Stimulated activated naive CD4-positive, alpha-beta T cell (primary cell): ENCODE data around the gene TBCB.
"Not testable (repeated sequence)": the region's sequence is repeated elsewhere in the genome, so short reads cannot be mapped to it uniquely, and the experiment has no call there.

ENCODE experiments used
- DNase-seq, 6 experiments: peaks; one replicate each; lab custom pipeline; 2025; lab: John Stamatoyannopoulos, UW

TBCB gene

DNA sequence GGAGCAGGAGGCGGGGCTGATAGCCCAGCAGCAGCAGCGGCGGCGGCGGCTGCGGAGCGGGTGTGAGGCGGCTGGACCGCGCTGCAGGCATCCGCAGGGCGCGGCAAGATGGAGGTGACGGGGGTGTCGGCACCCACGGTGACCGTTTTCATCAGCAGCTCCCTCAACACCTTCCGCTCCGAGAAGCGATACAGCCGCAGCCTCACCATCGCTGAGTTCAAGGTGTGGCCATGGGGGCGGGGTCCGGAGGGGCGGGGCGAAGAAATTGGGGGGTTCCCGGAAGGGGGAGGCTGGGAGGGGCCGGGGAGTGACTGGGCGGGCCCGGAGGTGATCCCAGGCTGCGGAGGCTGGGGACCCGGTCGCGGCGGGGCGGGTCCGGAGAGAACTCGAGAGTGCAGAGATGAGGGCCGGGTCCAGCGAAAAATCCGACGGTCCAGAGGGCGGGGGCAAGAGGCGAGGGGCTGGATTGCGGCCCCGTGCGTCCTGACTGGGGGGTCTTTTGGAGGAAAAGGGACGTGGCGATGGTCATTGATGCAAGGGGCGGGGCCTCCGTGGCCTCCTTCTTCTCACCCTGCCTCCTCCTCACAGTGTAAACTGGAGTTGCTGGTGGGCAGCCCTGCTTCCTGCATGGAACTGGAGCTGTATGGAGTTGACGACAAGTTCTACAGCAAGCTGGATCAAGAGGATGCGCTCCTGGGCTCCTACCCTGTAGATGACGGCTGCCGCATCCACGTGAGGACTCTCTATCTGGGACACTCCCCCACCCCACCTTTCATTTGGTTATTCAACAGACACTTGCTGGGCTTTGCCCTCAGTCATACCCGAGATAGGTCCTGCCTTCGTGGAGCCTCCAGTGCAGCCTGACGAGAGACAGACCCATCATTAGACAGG is at the start of gene TBCB:
Gene TBCB, plus strand, starts transcription at position 16 of the 891 bp plus-strand sequence. Its CDS starts 93 bp downstream, at position 109.
- DNase-seq: peak in 4 of 6 experiments; percentile 91 to 99 (median 94)

DNA sequence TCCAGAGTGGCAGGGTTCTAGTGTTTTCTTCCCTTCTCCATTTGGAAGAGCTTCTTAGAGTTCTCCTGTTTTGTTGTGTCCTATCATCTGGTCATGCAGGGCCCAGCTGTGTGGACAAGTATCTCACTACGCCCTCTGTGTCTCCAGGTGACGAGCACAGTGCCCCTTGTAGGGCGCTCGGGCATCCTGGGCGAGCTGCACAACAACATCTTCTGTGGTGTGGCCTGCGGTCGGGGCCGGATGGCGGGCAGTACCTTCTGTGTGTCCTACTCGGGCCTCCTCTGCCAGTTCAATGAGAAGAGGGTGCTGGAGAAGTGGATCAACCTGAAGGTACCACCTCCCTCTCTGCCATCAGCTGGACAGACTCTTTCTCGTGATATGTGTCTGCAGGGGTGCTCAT is 47.6 kb upstream of the TBCB start:
- DNase-seq: no peak

- DNase-seq: not testable (repeated sequence)
Measured at GRCh38 chr19:36068810-36069499, 46.3 kb upstream of the TBCB start.

- DNase-seq: no peak
Measured at GRCh38 chr19:36072081-36072480, 43.2 kb upstream of the TBCB start.

- DNase-seq: no peak
Measured at GRCh38 chr19:36073121-36073876, 42.0 kb upstream of the TBCB start.

DNA sequence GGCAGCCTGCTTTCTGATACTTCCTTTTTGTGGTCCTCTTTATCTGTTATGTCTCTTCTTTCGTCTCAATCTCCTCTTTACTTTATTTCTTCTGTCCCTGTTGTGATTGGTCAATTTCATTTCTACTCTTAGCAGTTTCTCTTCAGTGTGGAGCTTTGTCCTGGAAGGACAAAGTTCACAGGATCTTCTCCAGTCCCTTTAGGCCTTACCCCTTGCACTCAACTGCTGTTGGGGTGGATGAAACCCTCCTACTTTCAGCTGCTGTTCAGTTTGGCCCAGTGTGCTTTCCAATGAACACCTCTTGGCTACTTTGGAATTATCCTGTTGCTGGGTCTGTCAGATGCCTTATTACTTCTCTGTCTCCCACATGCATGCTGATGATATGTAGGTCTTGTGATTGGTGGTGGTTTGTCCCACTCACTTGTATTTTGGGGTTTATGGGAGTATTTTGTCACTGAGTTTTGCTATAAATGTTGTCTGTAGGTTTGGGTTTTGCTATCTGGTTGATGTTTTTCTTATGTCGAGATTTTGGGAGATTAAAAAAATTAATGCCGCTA is 35.8 kb upstream of the TBCB start:
- no peak for DNase-seq

- no peak for DNase-seq
Measured at GRCh38 chr19:36081385-36081784, 33.9 kb upstream of the TBCB start.

DNA sequence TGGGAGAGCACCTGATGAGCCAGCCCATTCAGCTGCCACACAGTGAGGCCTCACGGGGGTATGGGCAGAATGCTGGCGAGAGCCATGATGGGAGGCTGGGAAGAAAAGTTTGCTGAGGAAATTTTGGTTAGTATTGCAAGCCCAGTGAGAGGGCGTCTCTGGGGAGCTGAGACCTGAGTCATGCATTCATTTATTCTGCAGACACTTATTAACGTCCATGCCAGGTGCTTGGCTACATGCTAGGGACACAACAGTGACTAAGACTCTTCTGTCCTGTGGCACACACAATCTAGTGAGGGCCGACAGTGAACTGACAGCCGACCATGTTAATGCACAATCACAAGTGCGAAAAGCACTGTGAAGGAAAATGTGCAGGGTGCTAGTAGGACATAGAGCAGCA is 33.4 kb upstream of the TBCB start:
- DNase-seq: no peak

- DNase-seq: no peak
Measured at GRCh38 chr19:36082916-36083315, 32.4 kb upstream of the TBCB start.

DNA sequence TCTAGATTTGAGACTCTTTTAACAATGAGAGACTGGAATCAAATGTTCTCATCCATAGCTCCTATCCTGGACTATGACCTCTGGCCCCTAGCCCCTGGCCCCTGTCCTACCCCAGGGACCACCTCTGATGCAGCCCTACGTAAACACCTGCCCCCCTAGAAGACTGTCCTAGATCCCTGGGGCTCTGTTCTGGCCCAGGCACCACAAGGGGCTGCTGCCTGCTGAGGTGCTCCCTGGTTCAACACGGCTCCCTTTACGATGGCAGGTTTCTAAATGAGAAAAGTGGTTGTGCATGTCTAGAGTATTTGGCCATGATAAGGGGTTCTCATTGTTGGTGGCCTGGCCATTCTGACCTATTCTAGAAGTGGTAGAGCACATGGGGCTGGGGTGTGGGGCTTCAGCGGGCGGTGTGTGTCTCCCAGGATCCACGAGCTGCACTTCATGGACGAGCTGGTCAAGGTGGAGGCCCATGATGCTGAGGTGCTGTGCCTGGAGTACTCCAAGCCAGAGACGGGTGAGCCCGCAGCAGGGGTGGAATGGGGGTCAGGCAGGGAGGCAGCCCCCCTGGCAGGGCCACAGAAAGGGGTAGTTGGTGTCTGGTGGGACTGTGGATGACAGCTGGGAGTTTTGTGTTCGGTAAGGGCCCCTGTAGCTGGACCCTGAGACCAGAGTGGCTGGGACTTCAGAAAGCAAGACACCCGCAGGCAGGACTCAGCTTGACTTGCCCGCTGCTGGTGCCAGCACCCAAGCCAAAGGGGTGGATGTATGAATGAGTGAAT is 30.8 kb upstream of the TBCB start:
- DNase-seq: no peak

DNA sequence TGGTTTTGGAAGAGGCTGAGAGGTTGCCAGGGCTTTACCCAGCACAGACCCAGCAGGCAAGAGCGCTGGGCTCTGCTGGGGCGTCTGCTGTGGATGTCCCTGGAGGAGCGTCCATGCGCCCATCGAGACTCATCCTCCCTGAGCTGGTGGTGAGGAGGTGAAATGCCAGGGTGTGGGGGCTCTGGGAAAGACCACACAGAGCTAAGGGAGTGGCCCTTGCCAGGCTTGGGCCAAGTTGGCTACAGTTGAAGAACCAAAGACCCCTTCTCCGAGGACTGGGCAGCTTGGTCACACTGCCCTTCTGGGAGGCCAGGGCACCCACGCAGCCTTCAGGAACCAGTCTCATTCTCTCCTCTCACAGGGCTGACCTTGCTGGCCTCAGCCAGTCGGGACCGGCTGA is 28.9 kb upstream of the TBCB start:
- DNase-seq: no peak

DNA sequence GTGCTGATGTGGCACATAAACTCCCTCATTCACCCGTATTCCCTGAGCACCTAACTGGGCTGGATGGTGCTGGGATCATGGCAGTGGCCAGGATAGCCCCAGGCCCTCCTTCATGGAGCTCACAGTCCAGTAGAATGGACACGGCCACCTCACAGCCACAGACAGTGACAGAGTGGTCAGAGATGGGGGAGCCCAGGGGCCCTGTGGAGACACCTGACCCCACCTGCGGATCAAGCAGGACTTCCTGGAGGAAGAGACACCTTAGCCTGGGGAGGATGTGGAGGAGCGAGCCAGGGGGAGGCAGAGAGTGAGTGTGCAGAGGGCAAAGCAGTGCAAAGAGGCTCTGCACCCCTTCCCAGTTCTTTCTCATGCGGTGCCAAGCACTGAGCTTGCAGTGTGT is 25.4 kb upstream of the TBCB start:
- no peak for DNase-seq

DNA sequence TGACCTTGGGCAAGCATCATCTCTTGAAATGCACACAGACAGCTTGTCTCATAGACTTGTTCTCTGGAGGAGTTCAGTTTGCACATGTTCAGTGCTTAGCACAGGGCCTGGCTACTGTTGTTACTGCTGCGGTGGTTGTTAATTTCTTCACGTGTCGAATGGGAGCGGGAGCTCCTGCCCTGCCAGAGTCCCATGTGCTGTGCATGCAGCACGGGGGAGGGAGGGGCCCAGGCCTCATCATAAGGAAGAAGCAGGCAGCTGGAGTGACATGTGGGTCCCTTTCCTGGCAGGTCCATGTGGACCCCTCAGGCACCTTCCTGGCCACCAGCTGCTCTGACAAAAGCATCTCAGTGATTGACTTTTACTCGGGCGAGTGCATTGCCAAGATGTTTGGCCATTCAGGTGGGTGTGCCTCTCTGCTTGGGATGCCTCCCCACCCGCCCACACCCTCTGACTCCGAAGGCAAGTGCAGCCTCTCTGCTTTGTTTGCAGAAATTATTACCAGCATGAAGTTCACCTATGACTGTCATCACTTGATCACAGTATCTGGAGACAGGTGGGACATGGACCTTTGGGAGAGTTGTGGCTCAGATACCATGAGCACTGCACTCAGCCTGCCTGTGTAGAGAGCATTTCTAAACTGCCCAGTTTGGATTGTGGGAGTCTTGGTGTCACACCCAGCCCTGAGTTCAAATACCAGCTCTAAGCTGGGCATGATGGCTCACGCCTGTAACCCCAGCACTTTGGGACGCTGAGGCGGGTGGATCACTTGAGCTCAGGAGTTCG is 24.2 kb upstream of the TBCB start:
- no peak for DNase-seq

GRCh38 chr19:36092566-36092965 is 22.7 kb upstream of the TBCB start:
- DNase-seq: no peak

DNA sequence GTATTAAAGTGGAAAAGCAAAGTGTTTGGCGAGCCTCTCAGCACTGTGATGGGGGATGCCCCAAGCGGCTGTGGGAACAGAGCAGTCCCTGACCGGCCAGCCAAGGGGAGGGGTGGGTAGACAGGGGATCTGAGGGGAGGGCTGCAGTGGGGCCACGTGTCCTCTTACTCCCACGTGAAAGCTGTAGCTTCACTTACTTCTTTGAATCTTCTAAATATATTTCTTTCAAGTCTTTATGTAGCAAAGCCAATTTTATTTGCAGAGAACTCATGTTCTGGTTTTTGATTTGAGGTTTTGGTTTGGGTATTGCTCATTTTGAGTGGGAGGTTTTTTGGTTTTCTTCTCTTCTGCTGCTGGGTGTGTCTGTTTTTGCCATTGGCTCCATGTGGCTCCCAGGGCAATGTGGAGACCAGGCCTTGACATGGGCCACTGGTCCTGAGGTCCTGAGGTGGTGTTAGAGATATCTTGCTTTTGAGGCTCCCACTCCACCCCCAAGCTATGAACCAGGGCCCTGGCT is 22.1 kb upstream of the TBCB start:
- no peak for DNase-seq

DNA sequence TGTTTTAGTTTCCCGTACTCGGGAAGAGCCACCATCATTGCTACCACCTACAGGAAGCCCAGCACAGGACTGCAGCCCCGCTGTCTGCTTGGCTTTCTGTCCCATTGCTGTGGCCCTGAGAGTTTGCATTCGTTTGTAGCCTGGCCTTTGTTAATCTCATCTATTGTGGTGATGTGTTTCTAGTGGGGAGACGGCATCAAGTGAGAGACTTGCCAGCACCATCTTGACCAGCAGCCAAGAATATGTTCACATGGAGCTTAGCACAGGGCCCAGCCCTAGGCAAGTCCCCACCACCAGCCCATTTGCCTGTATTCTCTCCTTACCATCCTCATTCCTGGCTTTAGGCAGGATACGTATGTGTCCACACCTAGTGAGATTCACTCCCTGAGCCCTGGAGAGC is 21.6 kb upstream of the TBCB start:
- no peak for DNase-seq

DNA sequence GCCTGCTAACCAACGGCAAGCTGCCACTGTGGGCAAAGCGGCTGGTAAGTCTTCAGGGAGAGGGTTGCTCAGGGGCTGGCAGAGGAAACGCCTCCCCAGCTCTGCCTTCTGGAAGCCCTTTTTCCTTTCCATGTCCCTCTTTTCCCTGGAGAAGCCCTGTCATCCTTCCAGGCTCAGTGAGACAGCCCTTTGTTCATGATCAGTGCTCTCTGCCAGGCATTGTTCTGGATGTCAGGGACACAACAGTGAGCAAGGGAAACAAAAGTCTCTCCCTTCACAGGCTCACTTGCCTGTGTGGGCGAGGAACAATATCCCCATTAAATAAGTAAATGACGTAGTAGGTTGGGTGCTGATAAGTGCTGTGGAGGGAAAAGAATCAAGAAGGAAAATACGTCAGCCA is 18.2 kb upstream of the TBCB start:
- DNase-seq: no peak

DNA sequence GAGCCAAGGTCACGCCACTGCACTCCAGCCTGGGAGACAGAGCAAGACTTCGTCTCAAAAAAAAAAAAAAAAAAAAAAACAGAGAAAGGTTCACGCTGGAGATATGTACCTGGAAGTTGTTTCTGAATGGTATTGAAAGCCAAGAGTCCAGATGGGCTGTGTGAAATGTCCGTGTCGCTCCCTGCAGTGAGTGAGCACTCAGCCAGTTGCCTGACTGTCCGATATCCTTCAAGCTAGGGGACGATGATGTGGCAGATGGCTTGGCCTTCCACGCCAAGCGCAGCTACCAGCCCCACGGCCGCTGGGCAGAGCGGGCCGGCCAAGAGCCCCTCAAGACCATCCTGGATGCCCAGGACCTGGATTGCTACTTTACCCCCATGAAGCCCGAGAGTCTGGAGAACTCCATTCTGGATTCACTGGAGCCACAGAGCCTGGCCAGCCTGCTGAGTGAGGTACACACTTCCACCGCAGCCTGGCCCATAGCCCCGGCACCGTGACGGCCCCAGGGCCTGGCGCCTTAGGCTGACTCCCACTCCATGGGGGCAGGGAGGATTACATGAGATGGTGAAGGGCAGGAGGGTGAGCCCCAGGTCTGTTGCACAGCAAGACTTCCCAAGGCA is 16.0 kb upstream of the TBCB start:
- no peak for DNase-seq

DNA sequence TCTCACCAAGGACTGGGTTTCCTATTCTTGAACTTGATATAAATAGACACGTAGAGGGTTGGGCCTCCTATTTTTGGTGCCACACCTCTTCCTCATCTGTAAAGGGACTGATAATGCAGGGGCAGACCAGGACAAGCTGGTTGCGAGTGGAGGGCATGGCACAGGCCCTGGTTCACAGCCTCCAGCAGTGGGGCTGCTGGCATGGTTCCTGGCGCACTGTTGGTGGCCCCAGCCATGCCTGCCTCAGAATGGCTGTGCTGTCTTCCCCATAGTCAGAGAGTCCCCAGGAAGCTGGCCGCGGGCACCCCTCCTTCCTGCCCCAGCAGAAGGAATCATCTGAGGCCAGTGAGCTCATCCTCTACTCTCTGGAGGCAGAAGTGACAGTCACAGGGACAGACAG is 14.8 kb upstream of the TBCB start:
- DNase-seq: no peak
